AG04450 (cell line): ENCODE results near the gene RBBP6. TPM values are rescaled to one million over a fixed set of nuclear protein-coding genes. Genes with fewer than 3 reads are reported as not detected.

Experiments
- CTCF ChIA-PET: fragments of 300-600, 350-600 bp; formaldehyde crosslinking; extraction: SDS; loops from one replicate; lab custom pipeline; 2022; ENCODE audit warnings: antibody characterized with exemption, inconsistent platforms; lab: Charles Lee
- POLR2A ChIA-PET: fragments of 350-600 bp; formaldehyde crosslinking; extraction: SDS; loops from one replicate; lab custom pipeline; 2021; ENCODE audit warnings: antibody characterized with exemption, inconsistent platforms; lab: Yijun Ruan, JAX
- DNase-seq: peaks from one replicate; pipeline ENCODE4 v3.0.0-alpha.2; 2011; ENCODE audit warnings: low read depth, low spot score
- H3K27ac ChIP-seq: one replicate; pipeline ENCODE4 v1.5.1; 2012; ENCODE audit warnings: low read depth, low read length, control low read depth
- H3K27me3 ChIP-seq: one replicate; pipeline ENCODE4 v1.6.0; 2012; ENCODE audit warnings: low read length; ENCODE audit not compliant: control insufficient read depth, insufficient read depth
- H3K4me3 ChIP-seq: 2 replicates; pipeline ENCODE4 v1.5.1; 2011; ENCODE audit warnings: mild to moderate bottlenecking, low read depth, low read length, control low read depth
- H3K9me3 ChIP-seq: 2 replicates; pipeline ENCODE4 v1.5.1; 2012; ENCODE audit warnings: low read length; ENCODE audit not compliant: control insufficient read depth, insufficient read depth
- CTCF ChIP-seq: IDR thresholded peaks from 2 replicates; pipeline ENCODE4 v1.5.1; 2011; ENCODE audit warnings: low read depth, low read length, control low read depth, inconsistent platforms
- polyA plus RNA-seq: library from polyadenylated mRNA; depleted of rRNA; stranded (reverse); fragments of >200 nt; gene quantifications from 2 replicates; pipeline ENCODE4 v1.2.3, GENCODE V29; 2011

RBBP6 gene
- polyA plus RNA-seq, 1 experiment: 41.7 TPM

GRCh38 chr16:24541233-24541933 is 2.0 kb downstream of the RBBP6 start:
- no peak overlapping the region for H3K27ac ChIP-seq
- H3K9me3 ChIP-seq: no peaks in the 10 kb centered on the region
- no peak for TF ChIP-seq CTCF
- CTCF ChIA-PET: interaction anchor here (0.6 to 3.6 kb wide), 4 partner anchors 9 to 165 kb away, joined by 3 to 15 read pairs (median 6); no protein-coding TSS in a partner anchor
- H3K27me3 ChIP-seq: no peaks in the 10 kb centered on the region
- peak overlapping the region; percentile 92 for H3K4me3 ChIP-seq
- POLR2A ChIA-PET: no interaction called here
- DNase-seq: no peak

- Histone ChIP-seq H3K9me3 (no peaks in the 10 kb centered on the region), H3K4me3 (no peak overlapping the region; the same call in 1 of the 2 replicates), H3K27ac (no peak overlapping the region), H3K27me3 (no peaks in the 10 kb centered on the region)
- CTCF ChIA-PET: interaction anchor here (0.8 kb wide), 1 partner anchor 36 kb away, joined by 3 read pairs; no protein-coding TSS in a partner anchor
- no peak for DNase-seq
- TF ChIP-seq CTCF: no peak
- POLR2A ChIA-PET: no interaction called here
Measured at GRCh38 chr16:24543949-24544348, 4.6 kb downstream of the RBBP6 start.

- TF ChIP-seq CTCF: no peak
- ChIA-PET CTCF (interaction anchor here (0.6 to 0.8 kb wide), 2 partner anchors 35 to 361 kb away, joined by 3 read pairs; no protein-coding TSS in a partner anchor), POLR2A (no interaction called here)
- no peaks in the 10 kb centered on the region for H3K27me3 ChIP-seq
- H3K4me3 ChIP-seq: no peak overlapping the region
- no peak for DNase-seq
- no peak overlapping the region for H3K27ac ChIP-seq
- no peaks in the 10 kb centered on the region for H3K9me3 ChIP-seq
Measured at GRCh38 chr16:24544640-24545039, 5.3 kb downstream of the RBBP6 start.

GRCh38 chr16:24550295-24550694 is 10.9 kb downstream of the RBBP6 start:
- H3K9me3 ChIP-seq: no peaks in the 10 kb centered on the region
- ChIA-PET POLR2A (interaction anchor here (0.6 to 0.7 kb wide), 2 partner anchors 18 to 62 kb away, joined by 4 to 6 read pairs; no protein-coding TSS in a partner anchor), CTCF (interaction anchor here (0.7 to 2.1 kb wide), 4 partner anchors 9 to 514 kb away, joined by 3 to 7 read pairs (median 5); no protein-coding TSS in a partner anchor)
- no peak overlapping the region for H3K27ac ChIP-seq
- no peak overlapping the region for H3K4me3 ChIP-seq
- H3K27me3 ChIP-seq: no peaks in the 10 kb centered on the region
- DNase-seq: no peak
- no peak for TF ChIP-seq CTCF

GRCh38 chr16:24552705-24553246 is 13.4 kb downstream of the RBBP6 start:
- Histone ChIP-seq H3K27ac (no peak overlapping the region), H3K27me3 (no peaks in the 10 kb centered on the region), H3K4me3 (no peak overlapping the region), H3K9me3 (no peaks in the 10 kb centered on the region)
- ChIA-PET POLR2A (interaction anchor here (0.5 kb wide), 1 partner anchor 10 kb away, joined by 3 read pairs; no protein-coding TSS in a partner anchor), CTCF (interaction anchor here (0.9 to 2.0 kb wide), 3 partner anchors 27 to 673 kb away, joined by 3 to 7 read pairs (median 4); no protein-coding TSS in a partner anchor)
- no peak for DNase-seq
- TF ChIP-seq CTCF: no peak
